Immature natural killer cell (primary cell): ENCODE measurements around the gene RNMT. TPM values are rescaled to one million over a fixed set of nuclear protein-coding genes. Genes with fewer than 3 reads are reported as not detected.
"Not testable (repeated sequence)": the region's sequence is repeated elsewhere in the genome, so short reads cannot be mapped to it uniquely, and the experiment has no call there.

Experiments
- DNase-seq, 3 donors: peaks; one replicate each; pipeline ENCODE4 v3.0.0; 2022; ENCODE audit warnings: mixed read lengths in 1 of 3
- H3K27ac Mint-ChIP-seq, 6 donors: one replicate each; pipeline ENCODE4 v1.8.0; 2020; ENCODE audit warnings: mixed read lengths in 6 of 6, mild to moderate bottlenecking in 5 of 6, inconsistent platforms in 4 of 6, moderate library complexity in 3 of 6
- H3K27me3 Mint-ChIP-seq, 3 donors: one replicate each; pipeline ENCODE4 v1.8.0; 2020 to 2021; ENCODE audit warnings: low read depth in 3 of 3, mild to moderate bottlenecking in 3 of 3, mixed read lengths in 3 of 3, moderate library complexity in 3 of 3, inconsistent platforms in 1 of 3
- H3K36me3 Mint-ChIP-seq, 3 donors: one replicate each; pipeline ENCODE4 v1.8.0; 2020; ENCODE audit warnings: mixed read lengths in 3 of 3, inconsistent platforms in 2 of 3, mild to moderate bottlenecking in 2 of 3
- H3K4me1 Mint-ChIP-seq, 2 donors: one replicate each; pipeline ENCODE4 v1.8.0; 2020; ENCODE audit warnings: inconsistent platforms in 2 of 2, mild to moderate bottlenecking in 2 of 2, mixed read lengths in 2 of 2, moderate library complexity in 1 of 2
- H3K4me3 Mint-ChIP-seq, 5 donors: one replicate each; pipeline ENCODE4 v1.8.0; 2020; ENCODE audit warnings: mild to moderate bottlenecking in 5 of 5, mixed read lengths in 5 of 5, inconsistent platforms in 3 of 5, moderate library complexity in 3 of 5
- H3K9me3 Mint-ChIP-seq, 6 donors: one replicate each; pipeline ENCODE4 v1.8.0; 2020; ENCODE audit warnings: mild to moderate bottlenecking in 6 of 6, mixed read lengths in 6 of 6, inconsistent platforms in 4 of 6, moderate library complexity in 3 of 6
- polyA plus RNA-seq, 3 donors: library from polyadenylated mRNA; unstranded; fragments of 300-500 nt; fragmentation: Illumina TruSeq; gene quantifications; one replicate each; pipeline ENCODE4 v1.2.3, GENCODE V29; 2021

Gene RNMT
- 10 to 100 TPM; 24.2 to 49.7 (median 42.4) TPM for polyA plus RNA-seq

- H3K27ac Mint-ChIP-seq, result peak within 1 kb of the TSS; percentile 91 to 98 (median 95)
- H3K9me3 Mint-ChIP-seq, result peaks cover 0 to 3% (median 0%) of the 10 kb centered on the region in 6 donors
- DNase-seq, result peak; percentile 91 to 93 (median 93)
- H3K4me1 Mint-ChIP-seq, result peaks cover 41 to 57% of the 10 kb centered on the region in 2 donors
- no peaks in the 10 kb centered on the region for H3K36me3 Mint-ChIP-seq
- H3K27me3 Mint-ChIP-seq, result peaks cover 2 to 17% (median 12%) of the 10 kb centered on the region in 3 donors
- H3K4me3 Mint-ChIP-seq, result peak within 1 kb of the TSS; percentile 90 to 96 (median 95)
Measured at GRCh38 chr18:13726232-13726971, at the start of gene RNMT, which contains the start of gene FAM210A. TSS of gene RNMT (plus strand) at chr18:13726673. CDS start at chr18:13731518, 4,845 bp downstream. TSS of gene FAM210A (minus strand) at chr18:13726558. CDS start at chr18:13682077, 44,481 bp downstream.

DNA sequence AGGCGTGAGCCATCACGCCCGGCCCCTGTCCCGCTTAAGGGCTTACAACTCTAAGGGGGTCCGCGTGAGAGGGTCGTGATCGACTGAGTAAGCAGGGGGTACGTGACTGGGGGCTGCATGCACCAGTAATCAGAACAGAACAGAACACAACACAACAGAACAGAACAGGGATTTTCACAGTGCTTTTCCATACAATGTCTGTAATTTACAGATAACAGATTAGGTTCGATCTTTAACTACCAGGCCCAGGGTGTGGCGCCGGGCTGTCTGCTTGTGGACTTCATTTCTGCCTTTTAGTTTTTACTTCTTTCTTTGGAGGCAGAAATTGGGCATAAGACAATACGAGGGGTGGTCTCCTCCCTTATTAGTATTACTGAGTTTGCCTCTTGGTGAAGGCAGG is 49.1 kb upstream of the RNMT start:
- H3K9me3 Mint-ChIP-seq, DNase-seq, H3K4me1 Mint-ChIP-seq, H3K27me3 Mint-ChIP-seq, H3K4me3 Mint-ChIP-seq, H3K36me3 Mint-ChIP-seq, H3K27ac Mint-ChIP-seq: not testable (repeated sequence)

- Mint-ChIP-seq H3K4me1 (peaks cover 3 to 18% of the 10 kb centered on the region in 2 donors), H3K36me3 (peaks cover 0 to 5% (median 0%) of the 10 kb centered on the region in 3 donors), H3K9me3 (no peaks in the 10 kb centered on the region), H3K27ac (no peak overlapping the region), H3K4me3 (no peak overlapping the region), H3K27me3 (no peaks in the 10 kb centered on the region)
- no peak for DNase-seq
Measured at GRCh38 chr18:13680612-13681011, 45.9 kb upstream of the RNMT start.

DNA sequence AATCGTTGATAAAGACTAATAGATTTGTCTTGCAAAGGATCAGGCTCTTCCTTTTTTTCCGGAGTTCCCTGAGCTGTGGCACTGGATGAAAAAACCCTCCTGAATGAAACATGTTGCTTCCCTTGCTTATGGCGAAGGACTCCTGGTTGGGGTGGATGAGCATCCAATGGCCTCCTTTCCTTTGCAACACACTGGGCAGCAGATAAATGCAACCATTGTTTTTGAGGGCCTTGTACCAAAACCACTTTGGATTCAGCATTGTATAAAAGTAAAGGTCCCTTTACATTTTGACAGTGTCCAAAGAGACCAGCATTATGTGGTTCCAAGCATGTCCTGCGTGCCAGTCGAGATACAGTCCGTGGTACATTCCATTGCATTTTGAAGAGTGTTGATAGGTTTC is 44.8 kb upstream of the RNMT start:
- no peak for DNase-seq
- Mint-ChIP-seq H3K9me3 (no peaks in the 10 kb centered on the region), H3K27ac (no peak overlapping the region), H3K4me1 (peaks cover 5 to 23% of the 10 kb centered on the region in 2 donors), H3K27me3 (no peaks in the 10 kb centered on the region), H3K36me3 (peaks cover 0 to 5% (median 0%) of the 10 kb centered on the region in 3 donors), H3K4me3 (no peak overlapping the region)

GRCh38 chr18:13684546-13684945 is 41.9 kb upstream of the RNMT start:
- DNase-seq, result no peak
- H3K4me3 Mint-ChIP-seq, result no peak overlapping the region
- peaks cover 19 to 47% of the 10 kb centered on the region in 2 donors for H3K4me1 Mint-ChIP-seq
- H3K27me3 Mint-ChIP-seq, result peaks cover 0 to 3% (median 0%) of the 10 kb centered on the region in 3 donors
- no peak overlapping the region for H3K27ac Mint-ChIP-seq
- H3K9me3 Mint-ChIP-seq, result no peaks in the 10 kb centered on the region
- peaks cover 0 to 5% (median 0%) of the 10 kb centered on the region in 3 donors for H3K36me3 Mint-ChIP-seq

GRCh38 chr18:13688191-13689136 is 38.0 kb upstream of the RNMT start:
- Mint-ChIP-seq H3K4me3 (no peak overlapping the region), H3K27ac (no peak overlapping the region), H3K36me3 (peaks cover 0 to 4% (median 3%) of the 10 kb centered on the region in 3 donors), H3K9me3 (peaks cover 0 to 6% (median 0%) of the 10 kb centered on the region in 6 donors), H3K27me3 (peaks cover 0 to 3% (median 2%) of the 10 kb centered on the region in 3 donors), H3K4me1 (peaks cover 25 to 70% of the 10 kb centered on the region in 2 donors)
- DNase-seq, result no peak

- peaks cover 23 to 66% of the 10 kb centered on the region in 2 donors for H3K4me1 Mint-ChIP-seq
- not testable (repeated sequence) for DNase-seq, H3K9me3 Mint-ChIP-seq, H3K36me3 Mint-ChIP-seq, H3K4me3 Mint-ChIP-seq, H3K27ac Mint-ChIP-seq, H3K27me3 Mint-ChIP-seq
Measured at GRCh38 chr18:13690060-13690459, 36.4 kb upstream of the RNMT start.

DNA sequence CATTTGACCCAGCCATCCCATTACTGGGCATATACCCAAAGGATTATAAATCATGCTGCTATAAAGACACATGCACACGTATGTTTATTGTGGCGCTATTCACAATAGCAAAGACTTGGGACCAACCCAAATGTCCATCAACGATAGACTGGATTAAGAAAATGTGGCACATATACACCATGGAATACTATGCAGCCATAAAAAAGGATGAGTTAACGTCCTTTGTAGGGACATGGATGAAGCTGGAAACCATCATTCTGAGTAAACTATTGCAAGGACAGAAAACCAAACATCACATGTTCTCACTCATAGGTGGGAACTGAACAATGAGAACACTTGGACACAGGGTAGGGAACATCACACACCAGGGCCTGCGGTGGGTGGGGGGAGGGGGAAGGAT is 31.1 kb upstream of the RNMT start:
- not testable (repeated sequence) for H3K9me3 Mint-ChIP-seq, H3K36me3 Mint-ChIP-seq, H3K27me3 Mint-ChIP-seq, DNase-seq, H3K4me3 Mint-ChIP-seq, H3K27ac Mint-ChIP-seq
- peaks cover 18 to 62% of the 10 kb centered on the region in 2 donors for H3K4me1 Mint-ChIP-seq

DNA sequence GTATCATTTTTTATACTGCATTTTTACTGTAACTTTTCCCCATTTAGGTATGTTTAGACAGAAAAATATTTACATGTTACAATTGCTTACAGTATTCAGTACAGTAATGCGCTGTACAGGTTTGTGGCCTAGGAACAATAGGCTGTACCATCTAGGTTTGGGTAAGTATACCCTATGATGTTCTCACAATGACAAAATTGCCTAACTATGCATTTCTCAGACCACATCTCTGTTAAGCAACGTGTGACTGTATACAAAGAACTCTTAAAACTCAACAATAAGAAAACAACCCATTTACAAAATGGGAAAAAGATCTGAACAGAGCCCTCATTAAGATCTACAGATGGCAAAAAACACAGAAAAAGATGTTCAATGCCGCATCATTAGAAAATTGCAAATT is 29.5 kb upstream of the RNMT start:
- peaks cover 0 to 6% (median 1%) of the 10 kb centered on the region in 6 donors for H3K9me3 Mint-ChIP-seq
- no peak overlapping the region for H3K4me3 Mint-ChIP-seq
- DNase-seq, result no peak
- H3K27ac Mint-ChIP-seq, result peak overlapping the region in 2 of 6 donors; percentile 26 to 68
- peaks cover 17 to 52% of the 10 kb centered on the region in 2 donors for H3K4me1 Mint-ChIP-seq
- H3K27me3 Mint-ChIP-seq, result no peaks in the 10 kb centered on the region
- peaks cover 4 to 7% (median 4%) of the 10 kb centered on the region in 3 donors for H3K36me3 Mint-ChIP-seq

- no peak for DNase-seq
- Mint-ChIP-seq H3K27me3 (no peaks in the 10 kb centered on the region), H3K9me3 (peaks cover 0 to 7% (median 4%) of the 10 kb centered on the region in 6 donors), H3K27ac (no peak overlapping the region), H3K36me3 (peaks cover 0 to 16% (median 8%) of the 10 kb centered on the region in 3 donors), H3K4me3 (no peak overlapping the region), H3K4me1 (peaks cover 14 to 41% of the 10 kb centered on the region in 2 donors)
Measured at GRCh38 chr18:13700153-13700552, 26.3 kb upstream of the RNMT start.

- Mint-ChIP-seq H3K36me3 (peaks cover 0 to 9% (median 5%) of the 10 kb centered on the region in 3 donors), H3K4me3 (no peak overlapping the region), H3K27ac (no peak overlapping the region), H3K27me3 (no peaks in the 10 kb centered on the region), H3K4me1 (peaks cover 2 to 26% of the 10 kb centered on the region in 2 donors), H3K9me3 (peaks cover 0 to 6% (median 4%) of the 10 kb centered on the region in 6 donors)
- DNase-seq, result no peak
Measured at GRCh38 chr18:13703899-13704298, 22.6 kb upstream of the RNMT start.

- Mint-ChIP-seq H3K36me3 (no peaks in the 10 kb centered on the region), H3K4me1 (peaks cover 10 to 19% of the 10 kb centered on the region in 2 donors), H3K9me3 (no peaks in the 10 kb centered on the region), H3K27me3 (no peaks in the 10 kb centered on the region), H3K4me3 (no peak overlapping the region), H3K27ac (peak overlapping the region in 1 of 6 donors; percentile 67)
- no peak for DNase-seq
Measured at GRCh38 chr18:13710414-13710831, 16.1 kb upstream of the RNMT start.

GRCh38 chr18:13712400-13713131 is 13.9 kb upstream of the RNMT start:
- Mint-ChIP-seq H3K4me3 (no peak overlapping the region), H3K4me1 (peaks cover 13 to 17% of the 10 kb centered on the region in 2 donors), H3K9me3 (no peaks in the 10 kb centered on the region), H3K36me3 (no peaks in the 10 kb centered on the region), H3K27me3 (no peaks in the 10 kb centered on the region), H3K27ac (no peak overlapping the region)
- no peak for DNase-seq
